BJ (cell line): ENCODE results near the gene MAL. TPM values are rescaled to one million over a fixed set of nuclear protein-coding genes. Genes with fewer than 3 reads are reported as not detected.

ENCODE experiments used
- CTCF ChIA-PET: fragments of 350-600 bp; formaldehyde crosslinking; extraction: SDS; loops from one replicate; lab custom pipeline; 2021; ENCODE audit warnings: antibody characterized with exemption, inconsistent platforms; lab: Yijun Ruan, JAX
- POLR2A ChIA-PET: fragments of 300-600 bp; sonication (Branson Sonifier 250); formaldehyde crosslinking; extraction: SDS; loops from one replicate; lab custom pipeline; 2021; ENCODE audit warnings: antibody characterized with exemption; lab: Charles Lee
- DNase-seq: peaks from one replicate; pipeline ENCODE4 v3.0.0-alpha.2; 2011; ENCODE audit warnings: low read depth
- H3K27me3 ChIP-seq: 2 replicates; pipeline ENCODE4 v1.6.0; 2011; ENCODE audit warnings: low read length; ENCODE audit not compliant: control insufficient read depth, insufficient read depth
- H3K36me3 ChIP-seq: 2 replicates; pipeline ENCODE4 v1.5.1; 2011; ENCODE audit warnings: low read length; ENCODE audit not compliant: control insufficient read depth, insufficient read depth
- H3K4me3 ChIP-seq: 2 replicates; pipeline ENCODE4 v1.5.1; 2011; ENCODE audit warnings: low read depth, mild to moderate bottlenecking, control low read depth, low read length
- polyA plus RNA-seq: library from polyadenylated mRNA; depleted of rRNA; stranded (reverse); fragments of >200 nt; gene quantifications from 2 replicates; pipeline ENCODE4 v1.2.3, GENCODE V29; 2011
- TF ChIP-seq, protein P1 (sequence below): IDR thresholded peaks from 2 replicates; pipeline ENCODE4 v1.5.1; 2011; ENCODE audit warnings: low read depth, mild to moderate bottlenecking, control low read depth, inconsistent platforms, low read length, moderate library complexity; ENCODE audit not compliant: insufficient read depth

Gene MAL
- polyA plus RNA-seq, 1 experiment = not detected

- H3K4me3 ChIP-seq = no peak overlapping the region
- ChIA-PET POLR2A (no interaction called here), CTCF (no interaction called here)
These were observed 45.1 kb upstream of the MAL start for GRCh38 chr2:94980406-94980805.

DNA sequence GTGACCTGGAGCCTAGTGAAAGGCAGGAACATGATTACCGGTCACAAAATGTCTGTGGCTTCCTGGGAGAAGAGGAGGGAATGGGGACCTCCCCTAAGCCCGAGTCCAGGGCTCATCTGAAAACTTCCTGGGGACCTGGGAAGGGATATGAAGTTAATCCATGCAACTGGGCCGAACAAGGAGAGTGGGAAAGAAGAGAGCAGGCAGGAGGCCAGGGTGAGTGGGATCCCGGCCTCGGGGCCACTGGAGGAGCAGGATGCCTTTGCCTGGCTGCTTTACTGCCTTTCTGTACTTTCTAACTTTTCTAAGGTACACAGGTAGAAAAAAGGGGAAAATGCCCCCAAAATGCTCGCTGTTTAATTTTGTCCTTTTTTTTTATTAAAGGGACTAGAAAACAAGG is 43.4 kb upstream of the MAL start:
- no peaks in the 10 kb centered on the region for H3K36me3 ChIP-seq
- CTCF ChIA-PET = interaction anchor here (2.1 kb wide), 1 partner anchor 26 kb away, joined by 11 read pairs; no protein-coding TSS in a partner anchor
- no peaks in the 10 kb centered on the region; the same call in 1 of the 2 replicates for H3K27me3 ChIP-seq
- POLR2A ChIA-PET = no interaction called here
- TF ChIP-seq, protein P1, sequence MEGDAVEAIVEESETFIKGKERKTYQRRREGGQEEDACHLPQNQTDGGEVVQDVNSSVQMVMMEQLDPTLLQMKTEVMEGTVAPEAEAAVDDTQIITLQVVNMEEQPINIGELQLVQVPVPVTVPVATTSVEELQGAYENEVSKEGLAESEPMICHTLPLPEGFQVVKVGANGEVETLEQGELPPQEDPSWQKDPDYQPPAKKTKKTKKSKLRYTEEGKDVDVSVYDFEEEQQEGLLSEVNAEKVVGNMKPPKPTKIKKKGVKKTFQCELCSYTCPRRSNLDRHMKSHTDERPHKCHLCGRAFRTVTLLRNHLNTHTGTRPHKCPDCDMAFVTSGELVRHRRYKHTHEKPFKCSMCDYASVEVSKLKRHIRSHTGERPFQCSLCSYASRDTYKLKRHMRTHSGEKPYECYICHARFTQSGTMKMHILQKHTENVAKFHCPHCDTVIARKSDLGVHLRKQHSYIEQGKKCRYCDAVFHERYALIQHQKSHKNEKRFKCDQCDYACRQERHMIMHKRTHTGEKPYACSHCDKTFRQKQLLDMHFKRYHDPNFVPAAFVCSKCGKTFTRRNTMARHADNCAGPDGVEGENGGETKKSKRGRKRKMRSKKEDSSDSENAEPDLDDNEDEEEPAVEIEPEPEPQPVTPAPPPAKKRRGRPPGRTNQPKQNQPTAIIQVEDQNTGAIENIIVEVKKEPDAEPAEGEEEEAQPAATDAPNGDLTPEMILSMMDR = no peak
- no peak overlapping the region for H3K4me3 ChIP-seq
- DNase-seq = no peak

More at GRCh38 chr2:94980406-94980805, 45.1 kb upstream of the MAL start:
- Histone ChIP-seq H3K27me3 (peaks cover 2% of the 10 kb centered on the region; the same call in 1 of the 2 replicates), H3K36me3 (no peaks in the 10 kb centered on the region)
- TF ChIP-seq, protein P1 = no peak
- DNase-seq = no peak

- CTCF ChIA-PET = interaction anchor here (0.8 to 2.1 kb wide), 2 partner anchors 26 to 40 kb away, joined by 3 to 11 read pairs; no protein-coding TSS in a partner anchor
- no peaks in the 10 kb centered on the region for H3K36me3 ChIP-seq
- no peaks in the 10 kb centered on the region for H3K27me3 ChIP-seq
- TF ChIP-seq, protein P1 = no peak
- POLR2A ChIA-PET = no interaction called here
- DNase-seq = no peak
- H3K4me3 ChIP-seq = no peak overlapping the region
These were observed 42.8 kb upstream of the MAL start for GRCh38 chr2:94982675-94983074.

DNA sequence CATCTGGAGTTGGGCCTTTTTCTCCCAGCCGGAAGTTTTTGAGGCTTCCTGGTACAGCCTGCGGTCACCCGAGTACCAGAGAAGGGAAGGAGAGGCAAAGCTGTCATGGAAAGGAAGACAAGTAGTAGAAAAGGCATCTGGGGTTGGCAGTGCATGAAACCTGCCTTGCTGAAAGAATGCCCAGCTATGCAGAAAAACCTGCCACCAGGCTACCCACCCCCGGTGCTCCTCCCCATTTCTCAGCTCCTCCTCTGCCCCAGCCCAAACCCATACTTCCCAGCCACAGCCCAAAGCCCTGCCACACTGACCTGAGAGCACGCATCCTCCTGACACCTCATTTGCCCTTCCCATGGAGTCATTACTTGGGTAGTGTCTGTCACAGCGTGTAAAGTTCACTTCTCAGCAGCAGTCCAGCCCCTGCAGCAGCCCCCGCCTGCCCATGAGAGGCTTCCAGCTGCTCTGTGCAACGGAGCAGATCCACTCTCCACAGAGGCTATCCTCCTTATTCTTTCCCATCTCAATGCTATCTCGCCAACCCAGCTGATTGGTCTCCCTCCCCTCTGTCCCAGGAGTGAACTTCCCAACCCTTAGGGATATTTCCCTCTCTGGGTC is 40.4 kb upstream of the MAL start:
- Histone ChIP-seq H3K4me3 (no peak overlapping the region), H3K36me3 (no peaks in the 10 kb centered on the region), H3K27me3 (peaks cover 1% of the 10 kb centered on the region; the same call in 1 of the 2 replicates)
- TF ChIP-seq, protein P1 = no peak
- CTCF ChIA-PET = interaction anchor here (1.6 to 2.5 kb wide), 5 partner anchors 9 to 29 kb away, joined by 3 to 11 read pairs (median 9); no protein-coding TSS in a partner anchor
- DNase-seq = no peak
- POLR2A ChIA-PET = no interaction called here

GRCh38 chr2:94985636-94986035 is 39.9 kb upstream of the MAL start:
- POLR2A ChIA-PET = no interaction called here

More at GRCh38 chr2:94985636-94986035, 39.9 kb upstream of the MAL start:
- TF ChIP-seq, protein P1 = no peak
- peaks cover 1% of the 10 kb centered on the region; the same call in 1 of the 2 replicates for H3K27me3 ChIP-seq
- no peaks in the 10 kb centered on the region for H3K36me3 ChIP-seq
- no peak for DNase-seq
- CTCF ChIA-PET = interaction anchor here (0.9 to 2.5 kb wide), 11 partner anchors 8 to 212 kb away, joined by 3 to 11 read pairs (median 4); no protein-coding TSS in a partner anchor
- H3K4me3 ChIP-seq = no peak overlapping the region
